ENCODE measurements around the gene LAMC3.

LAMC3 gene

DNA sequence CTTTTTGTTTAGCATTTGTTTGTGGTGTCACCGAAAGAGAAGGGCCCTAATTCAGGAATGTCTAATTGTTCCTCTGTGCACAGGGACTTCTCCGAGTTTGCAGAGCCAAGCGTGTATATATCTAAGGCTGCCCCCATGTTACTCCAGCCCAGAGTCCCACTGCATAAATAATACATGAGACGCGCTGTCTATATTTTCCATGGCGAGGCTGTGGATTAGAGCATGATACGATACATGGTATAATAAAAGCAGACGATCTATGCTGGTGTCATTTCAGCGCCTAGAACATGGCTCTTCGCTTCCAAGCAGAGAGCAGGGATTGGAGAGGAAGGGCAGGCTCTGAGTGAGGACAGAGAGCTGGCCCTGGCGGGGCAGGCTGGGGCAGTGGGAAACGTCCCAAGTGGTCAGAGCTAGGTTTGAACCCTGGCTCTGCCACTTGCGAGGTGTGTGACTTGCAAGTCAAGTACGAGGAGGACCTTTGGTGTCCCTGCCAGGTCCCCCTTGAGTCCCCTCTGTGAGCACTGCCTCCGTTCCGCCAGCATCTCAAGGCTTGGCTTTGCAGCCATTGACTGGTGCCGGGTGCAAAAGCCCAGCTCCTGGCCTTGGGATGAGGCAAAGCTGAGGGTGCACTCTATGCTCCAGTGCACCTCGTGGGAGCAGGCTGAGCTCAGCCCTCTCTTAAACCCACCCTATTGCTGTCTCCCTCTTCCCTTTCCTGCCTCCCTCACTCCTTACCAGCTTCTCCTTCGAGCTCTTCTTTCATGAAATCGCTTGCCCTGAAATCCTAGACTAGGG, 29.2 kb upstream of the LAMC3 start:
- DNase-seq = no peak

DNA sequence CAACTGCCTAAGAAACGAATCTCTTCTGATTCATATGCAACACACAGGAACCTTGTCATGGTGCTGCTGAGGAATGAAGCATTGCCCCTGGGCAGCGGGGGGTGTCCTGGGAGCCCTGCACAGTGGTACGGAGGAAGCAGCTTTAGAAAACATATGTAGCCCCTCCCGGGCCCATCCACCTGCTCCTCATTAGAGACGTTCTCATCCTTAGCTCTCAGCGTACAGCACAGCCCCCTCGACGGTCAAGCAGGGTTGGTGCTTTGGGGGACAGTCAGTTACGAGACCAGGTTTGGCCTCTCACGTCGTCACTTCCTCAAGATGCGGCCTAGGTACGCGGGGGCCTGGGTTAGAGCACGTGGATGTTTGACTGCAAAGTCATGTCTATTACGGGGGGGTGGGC, 28.4 kb upstream of the LAMC3 start:
- DNase-seq = no peak

GRCh38 chr9:130981002-130981755, 27.8 kb upstream of the LAMC3 start:
- no peak for DNase-seq

DNA sequence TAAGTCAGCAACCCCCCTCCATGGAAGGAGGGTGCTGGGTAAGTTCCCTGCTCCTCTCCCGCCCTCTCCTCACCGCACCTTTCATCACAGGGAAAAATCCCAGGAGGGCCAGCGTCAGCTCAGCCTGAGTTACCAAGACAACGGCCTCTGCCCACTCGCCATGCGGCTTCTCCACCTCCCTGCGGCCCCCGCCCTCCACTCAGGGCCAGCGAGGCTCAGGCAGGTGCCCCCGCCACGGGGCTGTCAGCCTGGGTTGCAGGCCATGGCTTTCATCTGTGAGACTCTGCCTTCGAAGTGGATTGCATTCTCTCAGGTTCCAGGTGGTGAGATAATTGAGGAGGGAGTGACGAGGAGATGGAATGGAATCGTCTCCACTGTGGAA, 27.2 kb upstream of the LAMC3 start:
- no peak for DNase-seq

DNA sequence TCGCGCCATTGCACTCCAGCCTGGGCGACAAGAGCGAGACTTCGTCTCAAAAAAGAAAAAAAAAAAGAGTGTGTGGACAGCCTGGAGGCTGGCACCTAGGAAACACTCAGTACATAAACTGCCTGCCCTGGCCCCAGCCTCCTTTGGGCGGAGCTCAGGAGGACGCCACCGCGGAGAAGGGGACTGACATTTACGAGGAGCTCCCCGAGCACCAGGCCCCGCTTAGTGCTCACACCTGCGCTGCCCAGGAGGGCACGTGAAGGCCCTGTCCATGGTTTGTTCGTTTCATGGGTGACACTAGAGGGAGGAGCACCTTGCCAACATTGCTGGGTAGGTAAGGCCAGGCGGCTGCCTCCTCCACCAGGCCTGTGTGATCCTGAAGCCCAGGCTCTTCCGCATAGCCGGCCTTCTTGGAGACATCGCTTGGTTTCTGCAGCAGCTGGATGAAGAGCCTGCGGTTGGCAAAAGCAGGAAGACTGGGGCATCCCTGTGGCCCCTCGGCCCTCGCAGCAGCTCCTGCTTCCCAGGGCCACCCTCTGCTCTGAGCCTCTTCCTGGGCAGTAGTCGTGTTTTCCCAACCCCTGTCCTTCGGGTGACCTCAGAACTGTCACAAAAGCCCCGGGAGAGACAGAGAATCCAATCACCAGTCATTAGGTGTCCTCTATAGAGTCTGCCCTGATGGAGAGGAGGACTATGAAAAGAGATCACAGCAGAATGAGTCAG, 26.2 kb upstream of the LAMC3 start:
- no peak for DNase-seq

DNA sequence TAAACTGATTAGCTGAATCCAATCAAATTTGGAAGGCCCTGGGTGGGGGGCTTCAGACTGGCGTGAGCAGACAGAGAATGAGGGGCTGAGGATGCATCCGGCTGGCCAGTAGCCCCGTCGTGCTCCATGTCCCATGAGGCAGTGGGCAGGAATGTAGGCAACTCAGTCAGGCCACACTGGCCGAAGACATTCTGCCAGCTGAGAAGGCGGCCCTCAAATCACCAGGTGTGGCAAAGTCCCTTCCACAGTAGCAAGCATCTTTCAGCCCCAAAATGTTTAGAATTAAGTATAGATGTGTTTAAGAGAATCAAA, 25.7 kb upstream of the LAMC3 start:
- no peak for DNase-seq

GRCh38 chr9:130983970-130984369, 25.0 kb upstream of the LAMC3 start:
- DNase-seq = no peak

DNA sequence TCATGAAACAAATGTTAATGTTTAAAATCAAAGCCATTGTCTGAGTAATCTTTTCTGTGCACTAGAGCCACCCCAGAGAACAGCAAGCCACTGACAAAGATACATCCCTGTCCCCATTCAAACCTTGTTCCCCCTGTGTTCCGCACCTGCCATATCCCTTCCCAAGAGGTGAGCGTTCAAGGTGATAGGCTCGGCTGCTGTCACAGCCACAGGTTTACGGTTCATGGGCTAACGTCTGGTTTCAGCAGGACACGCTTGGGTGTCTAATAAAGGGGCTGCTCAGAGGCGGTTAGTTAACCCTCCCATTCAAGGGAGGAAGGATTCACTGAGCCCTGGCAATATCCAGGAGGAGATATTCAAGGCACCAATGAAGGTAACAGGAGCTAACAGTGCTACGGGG, 24.5 kb upstream of the LAMC3 start:
- DNase-seq = no peak

- no peak for DNase-seq
These were observed 23.9 kb upstream of the LAMC3 start for GRCh38 chr9:130985029-130985428.

- DNase-seq = no peak
These were observed 23.3 kb upstream of the LAMC3 start for GRCh38 chr9:130985606-130986162.

- DNase-seq = no peak
These were observed 22.5 kb upstream of the LAMC3 start for GRCh38 chr9:130986356-130986965.

- DNase-seq = no peak
These were observed 21.9 kb upstream of the LAMC3 start for GRCh38 chr9:130987054-130987453.

DNA sequence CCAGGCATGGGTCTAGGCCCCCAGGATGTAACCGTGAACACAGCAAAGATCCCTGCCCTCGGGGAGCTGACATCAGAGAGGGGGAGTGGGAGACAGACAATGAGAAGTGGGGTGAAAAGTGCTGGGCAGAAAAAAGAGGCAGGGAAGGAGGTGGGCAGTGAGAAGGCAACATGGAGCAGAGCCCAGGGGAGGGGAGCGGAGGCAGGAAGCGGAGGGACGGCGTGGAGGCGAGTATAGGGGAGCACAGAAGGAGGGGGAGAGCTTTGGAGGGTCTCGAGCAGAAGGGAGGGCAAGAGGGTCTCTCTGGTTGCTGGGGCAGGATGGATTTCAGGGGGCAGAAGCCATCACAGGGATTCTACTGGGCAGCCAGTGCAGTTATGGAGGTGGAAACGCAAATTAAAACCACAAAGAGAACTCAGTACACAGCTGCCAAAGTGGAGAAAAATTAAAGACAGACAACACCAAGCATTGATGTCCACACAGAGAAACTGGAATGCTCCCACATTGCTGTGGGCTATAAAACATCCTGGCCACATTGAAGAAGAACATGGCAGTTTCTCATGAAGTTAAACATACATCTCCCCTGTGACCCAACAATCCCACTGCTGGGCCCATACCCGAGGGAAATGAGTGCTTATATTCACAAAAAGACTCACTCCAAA, 21.1 kb upstream of the LAMC3 start:
- no peak for DNase-seq

DNA sequence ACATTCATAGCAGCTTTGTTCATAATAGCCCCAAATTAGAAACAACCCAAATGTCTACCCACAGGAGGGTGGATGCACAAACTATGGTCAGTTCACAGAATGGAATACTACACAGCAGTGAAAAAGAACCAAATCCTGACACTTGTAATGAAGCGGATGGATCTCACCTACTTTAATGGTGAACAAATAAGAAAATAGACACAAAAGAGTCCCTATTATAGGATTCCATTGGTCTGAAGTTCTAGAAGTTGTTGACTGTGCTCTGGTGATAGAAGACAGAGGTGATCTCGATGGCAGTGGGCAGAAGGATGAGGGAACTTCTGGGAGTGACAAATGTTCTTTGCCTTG, 20.6 kb upstream of the LAMC3 start:
- DNase-seq = no peak

GRCh38 chr9:130988905-130989304, 20.1 kb upstream of the LAMC3 start:
- no peak for DNase-seq

GRCh38 chr9:130989391-130989790, 19.6 kb upstream of the LAMC3 start:
- DNase-seq = no peak

GRCh38 chr9:130989891-130990290, 19.1 kb upstream of the LAMC3 start:
- DNase-seq = no peak

DNA sequence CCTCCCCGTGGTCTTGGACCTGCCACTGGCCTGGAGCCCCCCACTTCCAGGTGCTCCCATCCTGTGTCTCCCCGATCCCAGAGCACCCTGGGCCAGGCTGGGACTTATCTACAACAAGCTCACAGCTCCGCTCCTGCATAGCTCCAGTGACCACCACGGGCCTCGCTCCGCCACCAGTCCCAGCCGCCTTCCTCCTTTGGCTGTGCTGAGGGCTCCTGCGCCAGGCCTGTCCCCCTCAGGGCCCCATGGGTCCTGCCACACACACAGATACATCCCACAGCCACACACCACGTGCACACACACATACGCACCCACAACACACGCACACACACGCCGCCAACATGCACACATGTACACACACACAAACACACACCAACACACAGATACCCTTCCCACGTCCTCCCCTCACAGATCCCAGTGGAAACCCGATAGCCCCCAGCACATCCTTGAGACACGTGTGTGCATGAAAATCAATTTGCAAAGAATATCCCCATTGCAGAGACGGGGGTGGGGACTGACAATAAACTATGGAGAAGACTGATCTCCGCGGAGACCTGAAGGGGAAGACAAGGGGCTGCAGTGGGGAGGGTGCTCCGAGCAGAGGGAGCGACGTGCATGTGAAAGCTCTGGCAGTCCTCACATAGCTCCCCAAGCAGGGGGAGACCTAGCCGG, 18.5 kb upstream of the LAMC3 start:
- no peak for DNase-seq

GRCh38 chr9:130990978-130991777, 17.8 kb upstream of the LAMC3 start:
- no peak for DNase-seq

DNA sequence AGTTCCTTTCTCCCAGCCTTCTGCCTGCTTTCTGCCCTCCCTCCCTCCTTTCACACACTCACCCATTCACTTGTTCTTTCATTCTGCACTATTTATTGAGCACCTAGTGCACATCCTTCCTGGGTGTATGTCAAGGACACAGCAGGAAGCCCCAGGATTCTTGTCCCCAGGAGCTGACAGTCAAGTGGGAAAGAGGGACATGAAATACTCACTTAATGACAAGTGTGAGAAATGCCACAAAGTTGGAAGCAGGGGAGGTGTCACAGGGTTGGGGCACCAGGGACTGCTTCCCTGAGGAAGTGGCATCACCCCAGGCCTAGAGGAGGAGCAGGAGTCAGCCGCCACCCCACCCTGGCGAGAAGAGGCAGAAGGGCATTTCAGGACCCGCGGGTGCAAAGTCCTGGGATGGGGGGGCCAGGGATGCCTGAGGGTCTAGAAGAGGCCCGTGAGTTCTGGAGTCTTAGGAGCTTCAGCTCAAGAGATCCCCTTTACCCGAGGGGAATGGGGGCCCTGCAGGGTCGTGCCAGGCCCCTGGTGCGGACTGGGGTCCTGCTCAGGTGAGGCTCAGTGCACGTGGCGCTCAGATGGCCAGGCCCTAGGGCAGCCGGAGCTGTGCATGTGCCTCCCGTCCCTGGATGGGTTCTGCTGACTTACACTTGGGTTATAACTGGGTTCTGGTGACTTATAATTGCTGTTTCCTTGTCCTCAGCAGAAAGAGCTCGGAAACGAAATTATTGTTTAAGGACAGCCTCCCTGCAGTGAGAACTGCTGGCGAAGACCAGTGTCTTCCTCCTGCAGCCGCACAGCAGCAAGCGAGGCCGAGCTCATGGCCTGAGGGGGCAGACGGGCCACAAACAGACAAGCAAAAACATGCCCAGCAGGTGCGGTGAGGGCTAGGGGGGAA, 16.9 kb upstream of the LAMC3 start:
- no peak for DNase-seq
